Neural crest cell (in vitro differentiated cells): ENCODE measurements around the gene AMELX. TPM values are rescaled to one million over a fixed set of nuclear protein-coding genes. Genes with fewer than 3 reads are reported as not detected.

Source experiments
- DNase-seq: peaks from one replicate; pipeline ENCODE4 v3.0.0; 2021; ENCODE audit warnings: low read depth, mixed read lengths, low spot score
- H3K27ac Mint-ChIP-seq: one replicate; pipeline ENCODE4 v1.8.0; 2021; ENCODE audit warnings: mild to moderate bottlenecking, mixed read lengths; ENCODE audit not compliant: unreplicated experiment
- H3K27me3 Mint-ChIP-seq: 2 replicates; pipeline ENCODE4 v1.8.0; 2021; ENCODE audit warnings: low read depth, mild to moderate bottlenecking, mixed read lengths
- H3K36me3 Mint-ChIP-seq: 2 replicates; pipeline ENCODE4 v1.8.0; 2021; ENCODE audit warnings: low read depth, mild to moderate bottlenecking, mixed read lengths
- H3K4me1 Mint-ChIP-seq: 2 replicates; pipeline ENCODE4 v1.8.0; 2021; ENCODE audit warnings: mixed read lengths
- H3K4me3 Mint-ChIP-seq: one replicate; pipeline ENCODE4 v1.8.0; 2021; ENCODE audit warnings: mild to moderate bottlenecking, mixed read lengths
- H3K9me3 Mint-ChIP-seq: 2 replicates; pipeline ENCODE4 v1.8.0; 2021; ENCODE audit warnings: mixed read lengths
- CTCF ChIP-seq: fragments of 200-600 bp; sonication (generic); conservative IDR thresholded peaks from 2 replicates; pipeline ENCODE4 v1.5.0; 2021; ENCODE audit warnings: antibody characterized with exemption, mild to moderate bottlenecking
- long read RNA-seq: library from polyadenylated mRNA; unstranded; transcript quantifications from one replicate; pipeline ENCODE4 v2.0.0, GENCODE V29; 2020
- total RNA-seq: library from RNA; stranded (reverse); gene quantifications from 2 replicates; pipeline ENCODE4 v1.2.1, GENCODE V29; 2021

Gene AMELX
- not detected in 2 replicates for total RNA-seq
- long read RNA-seq: 0 reads

DNA sequence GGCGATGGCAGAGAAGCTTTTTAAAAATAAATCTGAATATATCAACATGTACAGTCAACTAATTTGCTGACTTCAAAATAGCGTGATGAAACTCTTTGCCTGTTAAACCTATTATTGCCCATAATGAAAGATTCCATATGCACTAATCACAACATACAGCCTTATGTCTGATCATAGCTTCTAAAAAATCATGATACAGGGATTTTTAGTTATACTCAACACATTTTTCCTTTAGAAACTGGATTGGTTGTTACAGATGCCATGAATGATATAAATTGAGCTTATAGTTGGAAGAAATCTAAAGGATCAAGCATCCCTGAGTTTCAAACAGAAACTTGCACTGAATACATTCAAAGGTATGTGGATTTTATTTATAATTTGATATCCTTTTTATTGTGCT is at the start of gene AMELX:
Gene AMELX, plus strand, starts transcription at position 301 of the 400 bp plus-strand sequence. CDS start 1,376 bp downstream, outside the sequence.
- Mint-ChIP-seq H3K4me1 (no peaks in the 10 kb centered on the region), H3K27me3 (no peaks in the 10 kb centered on the region), H3K9me3 (peaks cover 3% of the 10 kb centered on the region), H3K27ac (no peak within 1 kb of the TSS), H3K4me3 (no peak within 1 kb of the TSS), H3K36me3 (no peaks in the 10 kb centered on the region)
- TF ChIP-seq CTCF: no peak
- DNase-seq: no peak

GRCh38 chrX:11244636-11245035 is 48.6 kb upstream of the AMELX start:
- no peaks in the 10 kb centered on the region for H3K27me3 Mint-ChIP-seq
- peaks cover 6% of the 10 kb centered on the region for H3K9me3 Mint-ChIP-seq
- no peak for DNase-seq
- H3K36me3 Mint-ChIP-seq: no peaks in the 10 kb centered on the region
- no peak for TF ChIP-seq CTCF
- no peak overlapping the region for H3K4me3 Mint-ChIP-seq
- H3K4me1 Mint-ChIP-seq: no peaks in the 10 kb centered on the region
- no peak overlapping the region for H3K27ac Mint-ChIP-seq

- no peak for TF ChIP-seq CTCF
- Mint-ChIP-seq H3K27ac (no peak overlapping the region), H3K4me3 (no peak overlapping the region), H3K36me3 (no peaks in the 10 kb centered on the region), H3K9me3 (peaks cover 8% of the 10 kb centered on the region), H3K27me3 (no peaks in the 10 kb centered on the region), H3K4me1 (no peaks in the 10 kb centered on the region)
- no peak for DNase-seq
Observed at GRCh38 chrX:11254417-11255109, 38.6 kb upstream of the AMELX start.

GRCh38 chrX:11257290-11257689 is 35.9 kb upstream of the AMELX start:
- Mint-ChIP-seq H3K9me3 (peaks cover 6% of the 10 kb centered on the region), H3K4me1 (no peaks in the 10 kb centered on the region), H3K36me3 (no peaks in the 10 kb centered on the region), H3K27ac (no peak overlapping the region), H3K4me3 (no peak overlapping the region), H3K27me3 (no peaks in the 10 kb centered on the region)
- TF ChIP-seq CTCF: no peak
- no peak for DNase-seq

DNA sequence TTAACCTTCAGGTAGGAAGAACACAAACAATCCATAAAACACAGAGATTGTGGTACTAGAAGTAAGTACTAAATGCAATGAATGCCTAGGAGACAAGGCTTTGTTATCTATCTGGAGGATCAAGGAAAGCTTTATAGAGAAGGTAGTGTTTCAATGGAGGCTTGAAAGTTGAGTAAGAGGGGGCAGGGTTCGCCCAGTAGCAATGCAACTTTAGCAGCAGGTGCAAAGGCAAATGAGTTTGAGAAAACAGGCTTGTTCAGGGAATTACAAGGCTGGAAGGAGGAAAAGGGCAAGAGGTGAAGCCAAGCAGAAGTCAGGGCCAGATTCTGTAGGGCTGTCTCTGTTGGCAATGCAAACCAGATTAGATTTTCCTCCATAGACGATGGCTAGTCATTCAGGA is 35.5 kb upstream of the AMELX start:
- H3K27me3 Mint-ChIP-seq: no peaks in the 10 kb centered on the region
- no peaks in the 10 kb centered on the region for H3K4me1 Mint-ChIP-seq
- no peak overlapping the region for H3K4me3 Mint-ChIP-seq
- peaks cover 6% of the 10 kb centered on the region for H3K9me3 Mint-ChIP-seq
- DNase-seq: no peak
- no peak for TF ChIP-seq CTCF
- no peak overlapping the region for H3K27ac Mint-ChIP-seq
- no peaks in the 10 kb centered on the region for H3K36me3 Mint-ChIP-seq
